GM12873 (cell line): ENCODE measurements around the gene PLCG2.

Experiments
- TF ChIP-seq, protein P1 (sequence below): IDR thresholded peaks from 2 replicates; pipeline ENCODE4 v1.5.1; 2012; ENCODE audit warnings: low read depth, mild to moderate bottlenecking, moderate library complexity, low read length, control low read depth; ENCODE audit not compliant: insufficient read depth; ENCODE audit errors: missing control alignments

Gene PLCG2

GRCh38 chr16:81807767-81808358 lies 28.8 kb downstream of the PLCG2 start:
- TF ChIP-seq, protein P1, sequence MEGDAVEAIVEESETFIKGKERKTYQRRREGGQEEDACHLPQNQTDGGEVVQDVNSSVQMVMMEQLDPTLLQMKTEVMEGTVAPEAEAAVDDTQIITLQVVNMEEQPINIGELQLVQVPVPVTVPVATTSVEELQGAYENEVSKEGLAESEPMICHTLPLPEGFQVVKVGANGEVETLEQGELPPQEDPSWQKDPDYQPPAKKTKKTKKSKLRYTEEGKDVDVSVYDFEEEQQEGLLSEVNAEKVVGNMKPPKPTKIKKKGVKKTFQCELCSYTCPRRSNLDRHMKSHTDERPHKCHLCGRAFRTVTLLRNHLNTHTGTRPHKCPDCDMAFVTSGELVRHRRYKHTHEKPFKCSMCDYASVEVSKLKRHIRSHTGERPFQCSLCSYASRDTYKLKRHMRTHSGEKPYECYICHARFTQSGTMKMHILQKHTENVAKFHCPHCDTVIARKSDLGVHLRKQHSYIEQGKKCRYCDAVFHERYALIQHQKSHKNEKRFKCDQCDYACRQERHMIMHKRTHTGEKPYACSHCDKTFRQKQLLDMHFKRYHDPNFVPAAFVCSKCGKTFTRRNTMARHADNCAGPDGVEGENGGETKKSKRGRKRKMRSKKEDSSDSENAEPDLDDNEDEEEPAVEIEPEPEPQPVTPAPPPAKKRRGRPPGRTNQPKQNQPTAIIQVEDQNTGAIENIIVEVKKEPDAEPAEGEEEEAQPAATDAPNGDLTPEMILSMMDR: no peak

- TF ChIP-seq, protein P1: peak; percentile 11
Measured at GRCh38 chr16:81808933-81809480, 29.9 kb downstream of the PLCG2 start.

GRCh38 chr16:81809567-81809966 lies 30.5 kb downstream of the PLCG2 start:
- TF ChIP-seq, protein P1: no peak

DNA sequence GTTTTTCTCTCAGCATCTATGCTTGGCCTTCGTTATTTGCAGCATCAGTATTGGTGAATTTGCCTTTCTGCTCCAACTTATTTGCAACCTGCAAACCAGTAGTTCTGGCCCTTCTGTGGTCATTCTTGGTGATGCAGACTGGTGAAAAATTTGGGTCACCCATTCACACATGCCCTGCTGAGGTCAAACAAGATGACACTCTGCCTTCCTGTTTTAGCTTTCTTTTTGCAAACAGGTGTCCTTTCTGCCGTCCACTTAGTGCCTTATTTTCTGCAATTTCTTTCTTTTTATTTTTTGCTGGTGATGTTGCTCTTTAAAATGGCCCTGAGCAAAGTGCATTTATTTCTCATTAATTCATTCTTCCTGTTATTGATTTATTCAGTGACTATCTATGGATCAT lies 31.3 kb downstream of the PLCG2 start:
- TF ChIP-seq, protein P1: peak; percentile 19

GRCh38 chr16:81810894-81811538 lies 31.9 kb downstream of the PLCG2 start:
- TF ChIP-seq, protein P1: no peak

- TF ChIP-seq, protein P1: no peak
Measured at GRCh38 chr16:81813648-81814047, 34.6 kb downstream of the PLCG2 start.

GRCh38 chr16:81814751-81815428 lies 35.8 kb downstream of the PLCG2 start:
- TF ChIP-seq, protein P1: no peak
